Measurements from ENCODE around the gene FMOD. TPM values are rescaled to one million over a fixed set of nuclear protein-coding genes. Genes with fewer than 3 reads are reported as not detected.

FMOD gene
- polyA plus RNA-seq, 1 donor from 2014 or later = not detected

DNA sequence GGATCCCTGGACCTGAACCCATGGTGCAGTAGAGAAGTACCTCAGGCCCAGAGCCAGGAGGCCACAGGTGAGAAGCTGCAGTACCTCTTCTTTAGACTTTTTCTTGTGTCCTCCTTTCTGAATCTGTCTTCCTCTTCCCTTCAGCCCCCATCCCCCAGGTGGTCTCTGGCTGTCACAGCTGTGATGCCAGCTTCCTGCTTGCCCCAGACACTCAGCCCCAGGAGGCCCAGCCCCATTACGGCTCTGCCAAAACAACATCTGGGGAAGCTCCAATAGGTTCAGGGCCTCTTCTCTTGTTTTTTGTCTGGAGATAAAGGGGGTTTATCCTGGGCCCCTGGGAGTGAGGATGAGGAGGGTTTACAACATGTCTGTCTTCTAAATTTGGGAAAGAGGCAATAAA, 55.1 kb downstream of the FMOD start:
- no peaks in the 10 kb centered on the region for H4K20me1 ChIP-seq (ENCODE audit: insufficient read depth)
- no peaks in the 10 kb centered on the region for H3K79me2 ChIP-seq (replicated peaks; ENCODE audit: insufficient read depth, low read length)
- no peak overlapping the region for H2AFZ ChIP-seq (ENCODE audit: low read depth, low read length)
- H3K9me3 ChIP-seq (ENCODE audit: low read length) = no peaks in the 10 kb centered on the region
- H3K27me3 ChIP-seq (ENCODE audit: insufficient read depth, low read depth, low read length) = no peaks in the 10 kb centered on the region
- no peaks in the 10 kb centered on the region for H3K9me2 ChIP-seq (ENCODE audit: insufficient read depth, low read length)
- H3K9ac ChIP-seq (ENCODE audit: low read length) = no peak overlapping the region
- no peak overlapping the region for H3K4me3 ChIP-seq (ENCODE audit: low read length)
- TF ChIP-seq, protein P1, sequence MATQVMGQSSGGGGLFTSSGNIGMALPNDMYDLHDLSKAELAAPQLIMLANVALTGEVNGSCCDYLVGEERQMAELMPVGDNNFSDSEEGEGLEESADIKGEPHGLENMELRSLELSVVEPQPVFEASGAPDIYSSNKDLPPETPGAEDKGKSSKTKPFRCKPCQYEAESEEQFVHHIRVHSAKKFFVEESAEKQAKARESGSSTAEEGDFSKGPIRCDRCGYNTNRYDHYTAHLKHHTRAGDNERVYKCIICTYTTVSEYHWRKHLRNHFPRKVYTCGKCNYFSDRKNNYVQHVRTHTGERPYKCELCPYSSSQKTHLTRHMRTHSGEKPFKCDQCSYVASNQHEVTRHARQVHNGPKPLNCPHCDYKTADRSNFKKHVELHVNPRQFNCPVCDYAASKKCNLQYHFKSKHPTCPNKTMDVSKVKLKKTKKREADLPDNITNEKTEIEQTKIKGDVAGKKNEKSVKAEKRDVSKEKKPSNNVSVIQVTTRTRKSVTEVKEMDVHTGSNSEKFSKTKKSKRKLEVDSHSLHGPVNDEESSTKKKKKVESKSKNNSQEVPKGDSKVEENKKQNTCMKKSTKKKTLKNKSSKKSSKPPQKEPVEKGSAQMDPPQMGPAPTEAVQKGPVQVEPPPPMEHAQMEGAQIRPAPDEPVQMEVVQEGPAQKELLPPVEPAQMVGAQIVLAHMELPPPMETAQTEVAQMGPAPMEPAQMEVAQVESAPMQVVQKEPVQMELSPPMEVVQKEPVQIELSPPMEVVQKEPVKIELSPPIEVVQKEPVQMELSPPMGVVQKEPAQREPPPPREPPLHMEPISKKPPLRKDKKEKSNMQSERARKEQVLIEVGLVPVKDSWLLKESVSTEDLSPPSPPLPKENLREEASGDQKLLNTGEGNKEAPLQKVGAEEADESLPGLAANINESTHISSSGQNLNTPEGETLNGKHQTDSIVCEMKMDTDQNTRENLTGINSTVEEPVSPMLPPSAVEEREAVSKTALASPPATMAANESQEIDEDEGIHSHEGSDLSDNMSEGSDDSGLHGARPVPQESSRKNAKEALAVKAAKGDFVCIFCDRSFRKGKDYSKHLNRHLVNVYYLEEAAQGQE (IDR thresholded peaks at IDR 0.05; ENCODE audit: borderline replicate concordance) = no peak
- no peak for TF ChIP-seq SMC3 (conservative IDR thresholded peaks at IDR 0.05; ENCODE audit: poor library complexity)
- TF ChIP-seq, protein P2, sequence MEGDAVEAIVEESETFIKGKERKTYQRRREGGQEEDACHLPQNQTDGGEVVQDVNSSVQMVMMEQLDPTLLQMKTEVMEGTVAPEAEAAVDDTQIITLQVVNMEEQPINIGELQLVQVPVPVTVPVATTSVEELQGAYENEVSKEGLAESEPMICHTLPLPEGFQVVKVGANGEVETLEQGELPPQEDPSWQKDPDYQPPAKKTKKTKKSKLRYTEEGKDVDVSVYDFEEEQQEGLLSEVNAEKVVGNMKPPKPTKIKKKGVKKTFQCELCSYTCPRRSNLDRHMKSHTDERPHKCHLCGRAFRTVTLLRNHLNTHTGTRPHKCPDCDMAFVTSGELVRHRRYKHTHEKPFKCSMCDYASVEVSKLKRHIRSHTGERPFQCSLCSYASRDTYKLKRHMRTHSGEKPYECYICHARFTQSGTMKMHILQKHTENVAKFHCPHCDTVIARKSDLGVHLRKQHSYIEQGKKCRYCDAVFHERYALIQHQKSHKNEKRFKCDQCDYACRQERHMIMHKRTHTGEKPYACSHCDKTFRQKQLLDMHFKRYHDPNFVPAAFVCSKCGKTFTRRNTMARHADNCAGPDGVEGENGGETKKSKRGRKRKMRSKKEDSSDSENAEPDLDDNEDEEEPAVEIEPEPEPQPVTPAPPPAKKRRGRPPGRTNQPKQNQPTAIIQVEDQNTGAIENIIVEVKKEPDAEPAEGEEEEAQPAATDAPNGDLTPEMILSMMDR (IDR thresholded peaks at IDR 0.05; ENCODE audit: poor library complexity, severe bottlenecking) = no peak
- no peaks in the 10 kb centered on the region for H3K36me3 ChIP-seq (ENCODE audit: insufficient read depth, low read length)
- no peak overlapping the region for H3K4me2 ChIP-seq (ENCODE audit: low read length)
- H3K27ac ChIP-seq (ENCODE audit: low read length) = no peak overlapping the region
- no peaks in the 10 kb centered on the region for H3F3A ChIP-seq (ENCODE audit: insufficient read depth, low read length, poor library complexity, severe bottlenecking)

DNA sequence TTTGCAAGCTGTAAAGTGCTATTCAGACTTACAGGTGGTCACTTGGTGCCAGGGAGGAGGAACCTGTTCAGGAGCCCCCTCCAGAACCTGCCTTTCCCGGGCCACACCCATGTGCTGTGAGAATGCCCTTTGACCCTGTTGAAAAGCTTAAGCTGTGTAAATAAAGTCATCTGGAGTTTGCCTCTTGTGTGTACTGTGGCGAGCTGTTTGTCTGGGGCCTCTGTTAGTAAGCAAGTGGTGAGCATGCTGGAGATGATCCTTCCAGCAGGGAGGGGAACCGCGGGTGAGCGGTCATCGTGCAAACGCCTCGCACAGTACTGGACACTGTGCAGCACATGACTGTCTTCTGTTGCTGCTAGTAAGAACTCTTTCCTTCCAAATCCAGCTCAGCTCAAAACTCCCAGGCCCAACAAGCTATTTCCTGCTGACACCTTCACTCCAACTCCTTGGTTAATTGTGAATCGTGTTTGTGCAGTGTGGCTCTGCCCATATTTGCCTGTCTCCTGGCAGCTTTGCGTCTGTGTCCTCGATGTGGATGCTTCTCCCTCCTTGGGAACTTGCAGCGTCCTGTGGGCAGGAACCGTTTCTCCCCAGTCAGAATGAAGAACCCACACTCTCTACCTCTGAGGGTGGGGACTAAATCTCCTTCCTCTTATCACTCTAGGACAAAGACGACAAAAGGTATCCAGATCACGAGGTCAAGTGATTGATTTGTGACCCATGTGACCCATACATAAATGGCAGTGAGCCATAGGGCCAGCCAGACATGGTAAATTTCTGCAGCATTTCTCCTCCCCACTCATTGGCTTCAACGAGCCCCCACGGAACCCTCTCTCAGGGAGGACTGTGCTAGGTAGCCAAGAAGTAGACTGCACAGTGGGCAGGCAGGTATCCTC, 59.5 kb downstream of the FMOD start:
- Histone ChIP-seq H3K79me2 (replicated peaks; ENCODE audit: insufficient read depth, low read length) (no peaks in the 10 kb centered on the region), H3K4me2 (ENCODE audit: low read length) (no peak overlapping the region), H3K9ac (ENCODE audit: low read length) (peak overlapping the region; percentile 60), H2AFZ (ENCODE audit: low read depth, low read length) (no peak overlapping the region), H4K20me1 (ENCODE audit: insufficient read depth) (no peaks in the 10 kb centered on the region), H3K9me2 (ENCODE audit: insufficient read depth, low read length) (no peaks in the 10 kb centered on the region), H3K4me3 (ENCODE audit: low read length) (no peak overlapping the region), H3K36me3 (ENCODE audit: insufficient read depth, low read length) (no peaks in the 10 kb centered on the region), H3K27ac (ENCODE audit: low read length) (peak overlapping the region; percentile 37), H3F3A (ENCODE audit: insufficient read depth, low read length, poor library complexity, severe bottlenecking) (no peaks in the 10 kb centered on the region), H3K9me3 (ENCODE audit: low read length) (no peaks in the 10 kb centered on the region), H3K27me3 (ENCODE audit: insufficient read depth, low read depth, low read length) (no peaks in the 10 kb centered on the region)
- TF ChIP-seq EP300 (conservative IDR thresholded peaks at IDR 0.05; ENCODE audit: poor library complexity, severe bottlenecking) = no peak
- TF ChIP-seq, protein P2 (IDR thresholded peaks at IDR 0.05; ENCODE audit: poor library complexity, severe bottlenecking) = no peak
- TF ChIP-seq SMC3 (conservative IDR thresholded peaks at IDR 0.05; ENCODE audit: poor library complexity) = no peak
- no peak for TF ChIP-seq MXI1 (conservative IDR thresholded peaks at IDR 0.05; ENCODE audit: poor library complexity, severe bottlenecking)
- no peak for TF ChIP-seq POLR2AphosphoS5 (IDR thresholded peaks at IDR 0.05)
- no peak for TF ChIP-seq RAD21 (conservative IDR thresholded peaks at IDR 0.05)
- no peak for TF ChIP-seq EZH2 (IDR thresholded peaks at IDR 0.05; ENCODE audit: borderline replicate concordance, insufficient read depth, low read length, poor library complexity, severe bottlenecking)
- no peak for TF ChIP-seq TAF1 (IDR thresholded peaks at IDR 0.05; ENCODE audit: low read depth)
- TF ChIP-seq, protein P1 (IDR thresholded peaks at IDR 0.05; ENCODE audit: borderline replicate concordance) = no peak
